ENCODE measurements around the gene COG5. TPM values are rescaled to one million over a fixed set of nuclear protein-coding genes. Genes with fewer than 3 reads are reported as not detected.

Gene COG5
- polyA plus RNA-seq, 3 donors, result 12.7 to 29.0 (median 28.1) TPM

- no peaks in the 10 kb centered on the region for H3K9me3 ChIP-seq (replicated peaks in 1 of 2; ENCODE audit: control insufficient read depth in 1 of 2, insufficient read depth in 1 of 2, low read length in 2 of 2)
- Mint-ChIP-seq H3K4me1 (no peaks in the 10 kb centered on the region), H3K36me3 (peaks cover 23 to 39% of the 10 kb centered on the region in 2 donors), H3K9me3 (no peaks in the 10 kb centered on the region), H3K4me3 (no peak overlapping the region), H3K27ac (peak overlapping the region in 1 of 7 donors; percentile 42), H3K27me3 (ENCODE audit: low read depth in 3 of 3) (peaks cover 0 to 1% (median 0%) of the 10 kb centered on the region in 3 donors)
- intact Hi-C loops (cut with micrococcal nuclease), result no loop called here
- DNase-seq, result no peak
- WGBS (ENCODE audit: insufficient coverage), result no CpG with 5 or more reads among the region's 3 CpGs
- no peak for TF ChIP-seq CTCF (IDR thresholded peaks at IDR 0.05)
- peaks cover 12 to 46% of the 10 kb centered on the region in 2 donors for H3K36me3 ChIP-seq (replicated peaks in 1 of 2; ENCODE audit: control insufficient read depth in 1 of 2, insufficient read depth in 2 of 2, low read length in 2 of 2)
- H2AFZ ChIP-seq (ENCODE audit: insufficient read depth, low read depth, low read length, poor library complexity, severe bottlenecking), result no peak overlapping the region
- no peak overlapping the region for H3K4me3 ChIP-seq (replicated peaks in 1 of 3; ENCODE audit: low read depth in 2 of 3, low read length in 3 of 3)
- no peak overlapping the region for H3K4me2 ChIP-seq (replicated peaks; ENCODE audit: extremely low read depth, low read length, poor library complexity, severe bottlenecking)
- no peaks in the 10 kb centered on the region for H3K4me1 ChIP-seq (ENCODE audit: control insufficient read depth in 1 of 2, insufficient read depth in 2 of 2, low read length in 2 of 2)
- no peaks in the 10 kb centered on the region for H3K79me2 ChIP-seq (ENCODE audit: insufficient read depth, low read length)
- no peaks in the 10 kb centered on the region for H3K27me3 ChIP-seq (ENCODE audit: control insufficient read depth in 2 of 2, insufficient read depth in 2 of 2, low read length in 2 of 2)
- no peak overlapping the region for H3K27ac ChIP-seq (ENCODE audit: low read depth in 1 of 2, low read length in 2 of 2)
- H4K20me1 ChIP-seq (ENCODE audit: insufficient read depth, low read length), result no peaks in the 10 kb centered on the region
- H3K9ac ChIP-seq (ENCODE audit: insufficient read depth, low read length, poor library complexity, severe bottlenecking), result no peak overlapping the region
Measured at GRCh38 chr7:107234436-107234835, 329.3 kb downstream of the COG5 start.

GRCh38 chr7:107233981-107234380 is 329.7 kb downstream of the COG5 start:
- TF ChIP-seq CTCF (IDR thresholded peaks at IDR 0.05), result no peak
- no peak overlapping the region for H2AFZ ChIP-seq (ENCODE audit: insufficient read depth, low read depth, low read length, poor library complexity, severe bottlenecking)
- no peaks in the 10 kb centered on the region for H3K79me2 ChIP-seq (ENCODE audit: insufficient read depth, low read length)
- no peak overlapping the region for H3K27ac ChIP-seq (ENCODE audit: low read depth in 1 of 2, low read length in 2 of 2)
- no peak overlapping the region for H3K27ac Mint-ChIP-seq
- peaks cover 14 to 50% of the 10 kb centered on the region in 2 donors for H3K36me3 ChIP-seq (replicated peaks in 1 of 2; ENCODE audit: control insufficient read depth in 1 of 2, insufficient read depth in 2 of 2, low read length in 2 of 2)
- no peaks in the 10 kb centered on the region for H4K20me1 ChIP-seq (ENCODE audit: insufficient read depth, low read length)
- H3K4me2 ChIP-seq (replicated peaks; ENCODE audit: extremely low read depth, low read length, poor library complexity, severe bottlenecking), result no peak overlapping the region
- H3K9me3 Mint-ChIP-seq, result no peaks in the 10 kb centered on the region
- no CpG with 5 or more reads among the region's 1 CpG for WGBS (ENCODE audit: insufficient coverage)
- intact Hi-C loops (cut with micrococcal nuclease), result no loop called here
- no peaks in the 10 kb centered on the region for H3K4me1 Mint-ChIP-seq
- no peak overlapping the region for H3K9ac ChIP-seq (ENCODE audit: insufficient read depth, low read length, poor library complexity, severe bottlenecking)
- H3K36me3 Mint-ChIP-seq, result peaks cover 26 to 38% of the 10 kb centered on the region in 2 donors
- H3K27me3 Mint-ChIP-seq (ENCODE audit: low read depth in 3 of 3), result peaks cover 0 to 1% (median 0%) of the 10 kb centered on the region in 3 donors
- H3K9me3 ChIP-seq (replicated peaks in 1 of 2; ENCODE audit: control insufficient read depth in 1 of 2, insufficient read depth in 1 of 2, low read length in 2 of 2), result no peaks in the 10 kb centered on the region
- H3K4me3 Mint-ChIP-seq, result no peak overlapping the region
- no peak overlapping the region for H3K4me3 ChIP-seq (replicated peaks in 1 of 3; ENCODE audit: low read depth in 2 of 3, low read length in 3 of 3)
- no peaks in the 10 kb centered on the region for H3K4me1 ChIP-seq (ENCODE audit: control insufficient read depth in 1 of 2, insufficient read depth in 2 of 2, low read length in 2 of 2)
- no peak for DNase-seq
- no peaks in the 10 kb centered on the region for H3K27me3 ChIP-seq (ENCODE audit: control insufficient read depth in 2 of 2, insufficient read depth in 2 of 2, low read length in 2 of 2)
